ENCODE results near the gene PES1.
A peak's percentile ranks its signal among the peaks of the same experiment; 100 is the strongest.
"Not testable (repeated sequence)": the region's sequence is repeated elsewhere in the genome, so short reads cannot be mapped to it uniquely, and the experiment has no call there.

The PES1 gene

DNA sequence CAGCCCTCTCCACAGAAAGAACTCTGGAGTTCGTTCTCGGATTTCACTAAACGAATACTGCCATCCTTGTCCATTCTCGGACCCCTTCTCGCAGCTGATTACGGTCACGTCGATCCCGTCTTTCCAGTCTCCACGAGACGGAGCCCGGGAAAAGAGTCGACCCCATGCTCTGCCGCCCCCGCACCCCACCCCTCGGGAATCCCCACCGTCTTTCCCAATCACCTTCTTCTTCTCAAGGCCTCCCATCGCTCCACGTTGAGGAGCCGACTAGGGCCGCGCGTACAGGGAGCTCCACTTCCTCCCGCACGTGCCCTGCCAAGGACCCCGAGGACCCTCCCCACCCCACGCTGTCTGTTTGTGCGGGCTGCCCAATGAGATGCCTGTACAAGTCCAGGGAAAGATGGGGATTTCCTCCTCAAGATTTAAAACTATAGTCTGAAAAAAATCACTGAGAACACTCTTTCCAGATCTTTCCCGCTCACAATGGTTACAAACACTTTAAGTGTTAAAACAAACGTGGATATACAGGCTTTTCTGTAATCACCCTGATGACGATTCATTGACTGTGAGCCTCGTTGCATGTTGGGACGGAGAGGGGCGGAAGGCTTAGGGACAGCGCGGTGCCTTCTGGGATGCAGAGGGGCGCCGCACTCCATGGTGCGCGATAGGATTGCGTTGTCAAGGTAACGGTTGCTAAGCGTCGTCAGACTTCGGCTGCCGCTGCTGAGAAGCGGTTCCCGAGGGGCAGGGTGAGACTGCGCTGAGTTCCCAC, at the start of gene PES1:
Gene PES1, minus strand, starts transcription at position 323 of the 772 bp plus-strand sequence. Its CDS starts 77 bp downstream, at position 246.
- peak; percentile 85 for DNase-seq

DNA sequence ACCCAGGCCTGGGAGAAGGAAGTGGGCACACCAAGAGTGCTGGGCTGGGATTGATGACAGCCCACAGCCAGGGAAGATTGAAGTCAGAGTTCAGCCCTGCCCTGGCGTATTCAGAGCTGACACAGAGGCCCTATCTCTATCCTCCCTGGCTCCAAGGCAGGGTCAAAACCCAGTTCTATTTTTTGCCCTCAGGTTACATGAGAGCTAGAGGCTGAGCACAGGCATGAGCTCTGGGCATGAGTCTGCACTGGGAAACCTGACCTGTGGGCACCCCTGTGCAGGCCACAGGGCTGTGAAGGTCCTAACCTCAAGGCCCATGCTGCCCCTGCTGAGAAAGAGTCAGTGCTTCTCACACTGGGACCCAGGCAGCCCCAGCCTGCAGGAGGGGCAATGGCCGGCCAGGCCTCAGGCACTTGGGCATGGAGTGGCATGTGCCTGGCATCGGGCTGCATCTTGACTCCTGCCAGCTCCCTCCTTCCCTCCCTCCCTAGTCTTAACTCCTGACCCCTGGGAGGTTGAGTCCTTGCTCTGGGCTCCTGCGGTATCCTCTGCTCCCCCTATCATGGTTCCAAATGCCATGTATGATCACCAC, 49.2 kb upstream of the PES1 start:
- no peak for DNase-seq

GRCh38 chr22:30640361-30640760, 48.7 kb upstream of the PES1 start:
- DNase-seq = no peak

DNA sequence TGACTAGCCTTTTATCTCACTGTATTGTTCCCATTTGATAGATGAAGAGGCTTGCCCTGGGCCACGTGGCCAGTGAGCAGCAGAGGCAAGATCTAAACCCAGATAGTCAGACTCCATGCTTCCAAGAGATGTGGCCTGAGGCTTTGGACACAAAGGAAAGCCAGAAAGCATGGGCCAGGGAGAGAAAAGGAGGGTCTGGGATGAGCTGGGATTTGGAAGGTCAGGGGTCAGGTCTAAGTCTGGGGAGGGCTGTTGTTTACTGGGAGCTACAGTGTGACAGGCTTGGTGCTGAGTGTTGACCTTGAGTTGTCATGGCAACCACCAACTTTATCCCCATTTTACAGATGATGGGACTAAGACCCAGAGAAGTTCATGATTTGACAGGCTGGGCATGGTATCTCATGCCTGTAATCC, 46.0 kb upstream of the PES1 start:
- DNase-seq = no peak

- no peak for DNase-seq
Measured at GRCh38 chr22:30636226-30637077, 44.7 kb upstream of the PES1 start.

- DNase-seq = no peak
Measured at GRCh38 chr22:30635273-30636225, 43.8 kb upstream of the PES1 start, which contains the start of gene SLC35E4. SLC35E4 (plus strand) TSS chr22:30635781; CDS start chr22:30636451, 670 bp downstream.

DNA sequence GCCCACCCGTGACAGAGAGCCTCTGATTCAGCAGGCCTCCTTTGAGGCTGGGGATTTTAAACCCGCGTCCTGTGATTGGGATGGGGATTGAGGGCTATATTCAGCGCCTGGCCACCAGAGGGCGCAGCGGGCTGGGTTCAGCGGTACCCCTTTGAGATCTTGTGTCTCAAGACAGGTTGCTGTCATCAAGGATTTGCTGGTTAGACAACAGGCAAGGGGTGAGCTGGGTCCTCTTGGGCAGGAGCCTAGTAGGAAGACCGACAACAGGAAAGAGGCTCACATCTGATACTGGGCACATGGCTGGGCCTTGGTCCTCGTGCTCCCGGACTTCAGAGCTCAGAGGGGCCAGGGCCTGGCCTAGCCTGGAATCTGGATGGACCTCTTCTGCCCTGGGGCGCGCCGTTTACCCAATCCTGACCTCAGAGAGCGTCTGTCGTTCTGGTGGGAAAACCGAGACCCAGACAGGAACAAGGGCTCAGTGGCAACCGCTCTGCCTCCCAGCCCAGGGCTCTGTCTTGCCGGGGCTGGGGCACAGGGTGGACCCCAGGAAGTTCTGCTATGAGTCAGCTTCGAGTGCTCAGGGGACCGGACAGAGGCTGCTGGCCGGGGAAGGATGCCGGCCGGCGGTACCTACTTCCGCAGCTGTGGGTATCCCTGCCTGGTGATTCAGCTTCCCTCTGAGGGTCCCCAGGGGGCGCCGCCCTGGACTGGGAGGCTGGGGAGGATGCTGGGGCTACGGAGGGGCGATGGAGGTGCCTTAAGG, 42.9 kb upstream of the PES1 start:
- DNase-seq = peak; percentile 5

- DNase-seq = not testable (repeated sequence)
Measured at GRCh38 chr22:30631469-30631868, 39.8 kb upstream of the PES1 start.

DNA sequence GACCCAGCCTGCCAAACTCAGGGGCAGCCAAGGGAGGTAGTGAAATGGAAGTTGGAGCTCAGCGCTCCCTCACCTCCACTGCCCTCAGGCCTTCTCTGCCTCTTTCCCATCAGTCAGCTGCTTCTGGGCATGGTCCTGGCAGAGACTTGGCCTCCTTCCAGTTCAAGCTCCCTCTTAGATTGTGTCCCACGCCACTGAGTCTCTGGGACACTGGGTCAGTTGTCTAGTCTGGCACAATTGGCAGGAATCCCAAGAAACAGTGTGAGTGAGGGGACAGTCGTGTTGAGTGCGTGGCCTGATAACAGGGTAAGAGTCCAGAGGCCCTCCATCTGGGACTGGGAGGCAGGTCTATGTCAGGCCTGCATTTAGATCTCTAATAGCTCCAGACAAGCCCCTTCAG, 36.8 kb upstream of the PES1 start:
- no peak for DNase-seq

- DNase-seq = no peak
Measured at GRCh38 chr22:30627471-30627870, 35.8 kb upstream of the PES1 start.

DNA sequence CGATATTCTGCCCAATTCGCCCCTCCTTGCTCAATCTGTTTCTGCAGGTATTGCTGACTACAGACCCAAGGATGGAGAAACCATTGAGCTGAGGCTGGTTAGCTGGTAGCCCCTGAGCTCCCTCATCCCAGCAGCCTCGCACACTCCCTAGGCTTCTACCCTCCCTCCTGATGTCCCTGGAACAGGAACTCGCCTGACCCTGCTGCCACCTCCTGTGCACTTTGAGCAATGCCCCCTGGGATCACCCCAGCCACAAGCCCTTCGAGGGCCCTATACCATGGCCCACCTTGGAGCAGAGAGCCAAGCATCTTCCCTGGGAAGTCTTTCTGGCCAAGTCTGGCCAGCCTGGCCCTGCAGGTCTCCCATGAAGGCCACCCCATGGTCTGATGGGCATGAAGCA, 34.7 kb upstream of the PES1 start:
- no peak for DNase-seq

DNA sequence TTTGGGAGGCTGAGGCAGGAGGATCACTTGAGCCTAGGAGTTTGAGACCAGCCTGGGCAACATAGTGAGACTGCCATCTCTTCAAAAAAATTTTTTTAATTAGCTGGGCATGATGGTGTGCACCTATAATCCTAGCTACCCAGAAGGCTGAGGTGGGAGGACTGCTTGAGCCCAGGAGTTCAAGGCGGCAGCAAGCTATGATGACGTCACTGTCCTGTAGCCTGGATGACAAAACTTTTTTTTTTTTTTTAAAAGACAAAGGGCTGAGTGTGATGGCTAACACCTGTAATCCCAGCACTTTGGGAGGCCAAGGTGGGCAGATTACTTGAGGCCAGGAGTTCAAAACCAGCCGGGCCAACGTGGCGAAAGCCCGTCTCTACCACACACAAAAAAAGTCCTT, 28.2 kb upstream of the PES1 start:
- DNase-seq = not testable (repeated sequence)

DNA sequence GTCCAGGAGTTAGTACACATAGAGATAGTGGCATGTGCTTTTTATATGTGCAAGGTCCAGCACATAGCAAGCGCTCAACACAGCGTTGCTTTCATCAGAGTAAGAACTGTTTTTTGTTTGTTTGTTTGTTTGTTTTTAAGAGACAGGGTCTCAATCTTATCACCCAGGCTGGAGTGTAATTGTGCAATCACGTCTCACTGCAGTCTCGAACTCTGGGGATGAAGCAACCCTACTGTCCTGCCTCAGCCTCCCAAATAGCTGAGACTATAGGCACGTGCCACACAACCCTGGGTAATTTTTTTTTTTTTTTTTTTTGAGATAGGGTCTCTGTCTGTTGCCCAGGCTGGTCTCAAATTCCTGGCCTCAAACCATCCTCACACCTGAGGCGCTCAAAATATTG, 26.1 kb upstream of the PES1 start:
- DNase-seq = no peak

DNA sequence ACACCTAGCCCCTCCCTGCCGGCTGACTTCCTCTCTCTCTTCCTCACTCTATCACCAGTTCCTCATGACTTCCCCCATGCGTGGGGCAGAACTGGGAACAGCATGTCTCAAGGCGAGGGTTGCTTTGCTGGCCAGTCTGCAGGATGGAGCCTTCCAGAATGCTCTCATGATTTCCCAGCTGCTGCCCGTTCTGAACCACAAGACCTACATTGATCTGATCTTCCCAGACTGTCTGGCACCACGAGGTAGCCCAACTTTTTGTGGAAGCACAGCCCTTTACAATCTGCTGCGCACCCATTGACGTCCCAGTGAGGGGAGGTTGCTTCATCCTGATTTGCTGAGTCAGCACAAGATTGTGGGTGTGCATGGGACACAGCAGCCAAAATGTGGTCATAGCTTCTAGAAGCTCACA, 23.8 kb upstream of the PES1 start:
- no peak for DNase-seq

DNA sequence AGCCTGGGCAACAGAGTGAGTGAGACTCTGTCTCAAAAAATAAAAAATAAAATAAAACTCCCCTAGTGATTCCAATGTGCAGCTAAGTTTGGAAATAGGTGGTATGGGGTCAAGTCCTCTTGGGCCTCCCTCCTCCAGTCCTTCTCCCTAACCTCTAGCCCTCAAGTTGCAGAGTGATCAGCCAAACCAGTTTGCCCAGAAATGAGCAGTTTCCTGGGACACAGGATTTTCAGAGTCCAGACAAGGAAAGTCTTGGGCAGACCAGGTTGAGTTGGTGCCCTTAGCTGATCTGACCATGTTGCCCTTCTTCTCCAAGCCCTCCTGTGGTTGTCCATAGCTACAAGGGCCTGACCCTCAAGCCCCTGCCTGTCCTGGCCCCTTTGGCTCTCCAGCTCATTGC, 23.2 kb upstream of the PES1 start:
- DNase-seq = no peak

- no peak for DNase-seq
Measured at GRCh38 chr22:30614268-30614667, 22.6 kb upstream of the PES1 start.

DNA sequence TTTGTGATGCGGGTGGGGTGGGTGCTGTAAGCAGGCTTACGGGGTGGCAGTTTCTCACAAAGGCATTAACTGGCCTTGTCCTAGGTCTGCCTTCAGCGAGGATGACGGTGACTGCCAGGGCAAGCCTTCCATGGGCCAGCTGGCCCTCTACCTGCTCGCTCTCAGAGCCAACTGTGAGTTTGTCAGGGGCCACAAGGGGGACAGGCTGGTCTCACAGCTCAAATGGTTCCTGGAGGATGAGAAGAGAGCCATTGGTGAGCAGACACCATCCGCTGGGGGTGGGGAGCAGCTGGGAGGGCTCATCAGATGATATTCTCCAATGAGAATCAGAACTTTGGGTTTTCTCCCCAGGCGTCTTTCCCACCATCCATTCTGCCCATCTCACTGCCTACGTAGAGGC, 21.1 kb upstream of the PES1 start:
- DNase-seq = no peak

DNA sequence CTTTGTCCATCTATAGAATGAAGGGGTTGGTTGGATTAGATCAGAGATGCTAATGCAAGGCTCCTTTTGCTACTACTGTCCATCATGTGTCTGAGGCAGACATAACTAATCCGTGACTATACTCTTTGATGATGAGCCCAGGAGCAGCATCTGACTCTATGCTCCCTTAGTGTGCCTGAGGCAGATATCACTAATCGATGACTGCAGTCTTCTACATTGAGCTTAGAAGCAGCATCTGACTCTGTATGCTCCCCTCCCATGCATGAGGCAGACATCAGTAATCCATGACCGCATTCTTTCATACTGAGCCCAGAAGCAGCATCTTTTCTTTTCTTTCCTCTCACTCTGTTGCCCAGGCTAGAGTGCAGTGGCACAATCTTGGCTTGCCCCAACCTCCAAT, 19.5 kb upstream of the PES1 start:
- DNase-seq = no peak

GRCh38 chr22:30610299-30610698, 18.6 kb upstream of the PES1 start:
- DNase-seq = no peak

DNA sequence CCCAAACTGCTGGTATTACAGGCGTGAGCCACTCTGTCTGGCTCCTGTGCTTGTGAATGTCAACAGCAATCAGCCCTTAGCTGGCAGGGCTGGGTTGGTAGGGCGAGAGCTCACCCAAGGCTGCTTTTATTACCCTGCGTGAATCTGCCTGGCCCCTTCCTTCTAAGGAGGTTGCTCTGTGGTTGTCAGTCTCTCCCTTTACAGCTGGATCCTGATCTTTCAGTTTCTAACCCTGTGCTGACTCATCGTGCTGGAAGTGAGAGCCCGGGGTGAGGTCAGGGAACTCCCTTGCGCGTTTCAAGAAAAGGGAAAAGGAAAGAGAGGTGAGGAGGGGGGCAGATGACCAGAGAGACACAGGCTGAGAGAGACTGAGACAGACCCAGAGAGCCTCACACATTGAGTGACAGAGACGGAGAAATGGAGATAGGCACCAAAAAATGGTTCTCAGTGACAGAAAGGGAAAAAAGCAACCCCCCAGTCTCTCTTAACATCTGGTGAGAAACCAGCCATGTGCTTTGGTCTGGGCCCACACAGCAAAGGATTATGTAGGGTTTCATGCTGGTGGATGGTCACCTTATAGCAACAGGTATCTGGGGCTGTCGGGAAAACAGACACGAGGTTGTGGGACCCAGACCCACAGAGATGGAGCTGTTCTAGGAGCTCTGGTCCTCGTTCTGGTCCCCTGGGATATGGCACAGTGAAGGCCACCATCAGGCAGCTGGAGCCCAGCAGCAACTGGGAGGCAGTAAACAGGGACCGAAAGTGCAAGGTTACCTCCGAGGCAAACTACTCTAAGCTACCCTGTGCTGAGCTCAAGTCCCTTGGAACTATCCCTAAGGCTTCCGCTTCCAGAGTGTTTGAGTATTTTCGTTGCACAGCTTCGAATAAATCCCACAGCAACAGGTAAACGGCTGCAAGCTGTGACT, 17.8 kb upstream of the PES1 start:
- peak; percentile 39 for DNase-seq

- DNase-seq = no peak
Measured at GRCh38 chr22:30607939-30608338, 16.2 kb upstream of the PES1 start.

Data from SIG-M5 (cell line).